Forelimb muscle (tissue), 1 donor: ENCODE results near the gene ETFB. TPM values are rescaled to one million over a fixed set of nuclear protein-coding genes. Genes with fewer than 3 reads are reported as not detected.

ENCODE experiments used
- DNase-seq: peaks from one replicate; pipeline ENCODE4 v3.0.0-alpha.2; 2013; ENCODE audit warnings: low read depth
- polyA plus RNA-seq: library from polyadenylated mRNA; unstranded; fragments of 120-200 nt; gene quantifications from one replicate; pipeline ENCODE4 v1.2.1, GENCODE V29; 2013; ENCODE audit not compliant: insufficient read length

The ETFB gene
- polyA plus RNA-seq, 1 donor: 40.1 TPM

DNA sequence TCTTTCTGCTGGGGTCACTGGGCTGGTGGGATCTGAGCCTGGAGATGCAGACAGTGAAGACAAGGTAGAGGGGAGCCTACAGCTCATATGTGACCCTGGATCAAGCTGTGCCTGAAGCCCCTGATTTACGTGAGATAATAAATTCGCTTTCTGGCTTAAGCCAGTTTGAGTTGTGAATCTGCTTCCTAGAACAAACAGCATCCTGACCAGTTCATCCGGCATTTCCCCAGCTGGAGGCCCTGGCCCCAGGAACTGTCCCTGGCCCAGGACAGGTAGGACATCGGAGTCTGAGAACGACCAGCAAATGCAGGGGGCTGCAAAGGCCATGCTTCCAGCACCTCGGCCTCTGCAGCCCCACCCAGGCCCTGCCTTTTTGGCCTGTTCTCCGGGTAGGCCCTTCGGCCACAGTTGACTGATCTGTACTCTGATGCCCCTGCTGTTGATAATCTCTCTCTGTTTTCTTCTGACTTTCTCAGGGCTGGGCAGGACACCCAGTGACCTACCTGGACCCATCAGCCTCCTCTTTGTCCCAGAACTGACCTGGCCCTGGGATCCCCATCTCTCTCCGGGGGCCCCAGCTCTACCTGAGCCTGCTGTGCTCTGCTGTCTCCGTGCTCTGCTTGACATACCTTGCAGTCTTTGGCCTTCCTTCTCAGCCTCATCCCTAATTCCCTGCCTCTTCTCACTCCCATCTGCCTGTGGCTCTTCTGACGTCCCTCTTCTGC lies 14.8 kb downstream of the ETFB start:
- DNase-seq: no peak

DNA sequence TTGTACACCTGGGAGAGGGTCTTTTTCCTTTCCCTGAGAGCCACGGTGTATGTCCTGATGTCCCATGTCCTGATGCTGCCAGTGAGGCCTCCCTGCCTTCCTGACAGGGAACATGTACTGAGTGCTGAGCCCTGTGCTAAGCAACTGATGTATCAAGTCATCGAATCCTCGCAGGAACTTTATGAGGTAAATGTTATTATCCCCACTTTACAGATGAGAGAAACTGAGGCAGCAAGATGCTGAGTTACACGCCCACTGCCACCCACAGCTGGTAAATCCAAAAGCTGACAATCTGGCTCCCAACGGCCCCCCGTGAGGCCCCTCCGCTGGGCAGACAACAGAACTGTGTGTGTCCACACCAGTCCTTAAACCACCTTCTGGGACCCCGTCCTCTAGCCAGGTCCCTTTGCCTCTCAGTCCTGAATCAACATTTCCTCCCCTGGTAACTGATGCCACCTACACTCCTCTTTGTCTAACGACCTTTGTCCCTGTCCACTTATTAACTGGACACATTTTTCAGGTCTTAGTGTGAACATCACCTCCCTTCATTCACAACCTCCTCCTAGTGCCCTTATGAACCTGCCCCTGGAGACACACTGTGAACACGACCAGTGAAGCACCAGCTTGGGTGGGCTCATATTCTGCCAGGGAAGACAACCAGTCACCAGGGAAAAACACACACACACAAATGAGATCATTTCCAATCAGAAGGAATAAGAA lies 18.8 kb downstream of the ETFB start:
- no peak for DNase-seq

DNA sequence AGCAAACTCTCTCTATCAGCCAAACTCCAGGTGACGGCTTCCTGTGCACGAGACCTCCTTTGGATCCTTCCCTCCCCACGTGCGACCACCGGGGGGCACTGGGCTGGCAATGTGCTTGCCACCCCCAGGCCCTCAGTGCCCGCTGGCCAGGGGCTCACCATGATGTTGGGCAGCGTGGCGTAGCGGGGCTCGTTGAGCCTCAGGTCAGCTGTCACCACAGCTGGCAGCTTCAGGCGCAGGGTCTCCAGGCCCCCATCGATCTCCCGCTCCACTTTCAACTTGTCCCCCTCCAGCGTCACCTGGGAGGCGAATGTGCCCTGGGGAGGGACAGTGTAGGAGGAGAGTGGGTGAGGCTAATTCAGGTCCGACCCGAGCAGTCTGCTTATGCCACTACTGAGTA lies 19.4 kb downstream of the ETFB start:
- no peak for DNase-seq

DNA sequence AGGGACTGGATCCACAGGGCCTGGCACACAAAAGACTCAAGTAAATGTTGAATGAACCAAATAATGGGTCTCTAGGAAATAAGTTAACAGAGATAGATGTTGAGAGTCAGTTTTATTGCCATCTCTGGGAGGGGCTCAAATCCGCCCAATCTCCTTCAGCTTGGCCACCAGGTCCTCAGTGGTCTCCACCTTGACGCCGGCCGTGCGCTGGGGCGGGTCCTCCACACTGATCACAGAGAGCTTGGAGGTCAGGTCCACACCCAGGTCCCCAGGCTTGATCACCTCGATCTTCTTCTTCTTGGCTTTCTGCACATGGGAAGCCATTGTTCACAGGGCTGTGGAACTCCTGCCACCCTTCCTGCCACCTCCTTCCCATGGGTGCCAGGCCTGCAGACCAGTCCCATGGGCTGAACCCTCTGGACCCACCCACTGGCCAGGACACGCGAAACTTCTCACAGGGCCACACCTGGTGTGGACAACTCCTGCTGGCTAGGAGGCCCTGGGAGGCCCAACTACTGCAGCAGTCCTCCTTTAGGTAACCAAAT lies 21.0 kb downstream of the ETFB start:
- no peak for DNase-seq

DNA sequence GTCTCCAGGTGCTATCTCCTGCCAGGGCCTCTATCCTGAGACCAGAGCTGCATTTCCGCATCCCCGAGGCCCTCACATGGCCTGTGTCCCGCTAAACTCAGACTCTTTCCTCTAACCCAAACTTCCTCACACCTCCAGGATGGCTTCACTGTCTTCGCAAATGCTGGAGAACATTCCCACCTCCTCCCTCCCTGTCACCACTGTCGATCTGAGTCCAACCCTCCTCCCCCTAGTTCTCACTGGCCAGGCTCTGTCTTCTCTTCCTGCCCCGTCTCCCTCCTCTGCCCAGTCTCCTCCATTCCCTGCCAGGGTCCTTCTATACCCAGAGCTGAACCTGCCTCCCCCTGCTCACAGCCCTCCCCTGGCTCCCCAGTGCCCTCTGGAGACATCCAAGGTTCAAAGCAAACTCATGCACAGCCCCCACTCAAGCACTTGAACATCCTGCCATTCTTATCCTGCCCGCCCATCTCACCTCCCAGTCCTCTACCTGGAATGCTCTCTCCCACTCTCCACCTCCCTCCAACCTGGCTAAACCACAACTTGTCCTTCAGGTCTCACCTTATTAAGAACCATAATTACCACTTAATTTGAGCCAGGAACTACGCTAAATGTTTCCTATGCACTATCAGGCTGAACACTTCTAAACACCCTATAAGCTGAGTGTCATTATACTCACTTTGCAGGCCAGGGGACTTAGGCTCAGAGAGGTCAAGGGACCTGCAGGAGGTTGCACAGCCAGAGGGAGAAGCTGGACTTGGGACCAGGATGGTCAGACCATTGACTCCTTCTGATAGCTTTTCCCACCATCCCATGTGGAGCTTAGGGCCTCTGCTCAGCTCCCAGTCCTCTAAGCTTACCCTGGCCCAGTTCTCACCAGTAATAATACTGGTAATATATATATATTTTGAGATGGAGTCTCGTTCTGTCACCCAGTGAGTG lies 23.3 kb downstream of the ETFB start:
- DNase-seq: no peak

DNA sequence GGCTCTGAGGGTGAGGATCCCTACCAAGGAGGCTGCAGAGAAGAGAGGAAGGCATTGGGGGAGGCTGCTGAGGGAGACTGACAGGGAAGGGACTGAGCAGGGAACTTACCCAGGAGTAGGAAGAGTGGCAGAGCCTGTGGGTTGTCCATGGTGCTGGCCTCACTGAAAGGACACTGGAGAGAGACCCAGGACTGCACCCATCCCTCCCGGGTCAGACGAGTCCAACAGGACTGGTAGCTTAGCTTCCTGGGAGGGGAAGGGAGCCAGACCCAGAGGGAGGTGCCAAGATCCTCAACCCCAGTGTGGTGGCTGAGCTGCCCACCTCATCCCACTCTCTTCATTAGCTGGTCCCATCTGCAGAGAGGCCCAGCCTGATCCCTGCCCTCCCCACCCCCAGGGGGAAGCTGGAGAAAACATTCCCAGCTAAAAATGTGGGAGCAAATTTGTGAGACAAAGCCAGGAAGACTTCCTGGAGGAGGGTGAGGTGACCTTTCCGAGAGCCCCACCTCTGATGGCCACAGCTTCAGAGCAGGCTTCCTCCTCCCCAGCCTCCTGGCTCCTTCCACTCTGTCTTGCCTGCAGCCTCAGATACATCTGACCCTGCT lies 24.1 kb downstream of the ETFB start, which contains the start of gene VSIG10L:
TSS of gene VSIG10L (minus strand) at position 164 of the 605 bp plus-strand sequence. CDS start at position 149, 15 bp downstream.
- DNase-seq: no peak

DNA sequence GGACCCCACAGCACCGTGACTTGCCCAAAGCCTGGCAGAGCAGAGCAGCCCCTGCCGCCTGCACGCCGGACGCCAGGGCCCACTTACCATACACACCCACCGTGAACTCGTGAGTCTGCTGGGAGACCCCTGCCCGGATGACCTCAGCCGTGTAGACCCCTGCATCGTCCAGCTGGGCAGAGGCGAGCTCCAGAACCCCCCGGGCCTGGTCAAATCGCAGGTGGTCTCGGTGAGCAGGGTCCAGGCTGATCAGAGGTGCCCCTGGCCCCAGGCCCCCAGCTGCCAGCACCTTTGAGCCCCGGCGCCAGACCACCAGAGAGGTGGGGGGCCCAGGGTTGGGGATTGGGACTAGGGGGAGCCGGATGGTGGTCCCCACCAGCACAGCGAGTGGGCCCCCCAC lies 25.1 kb downstream of the ETFB start:
- DNase-seq: no peak

DNA sequence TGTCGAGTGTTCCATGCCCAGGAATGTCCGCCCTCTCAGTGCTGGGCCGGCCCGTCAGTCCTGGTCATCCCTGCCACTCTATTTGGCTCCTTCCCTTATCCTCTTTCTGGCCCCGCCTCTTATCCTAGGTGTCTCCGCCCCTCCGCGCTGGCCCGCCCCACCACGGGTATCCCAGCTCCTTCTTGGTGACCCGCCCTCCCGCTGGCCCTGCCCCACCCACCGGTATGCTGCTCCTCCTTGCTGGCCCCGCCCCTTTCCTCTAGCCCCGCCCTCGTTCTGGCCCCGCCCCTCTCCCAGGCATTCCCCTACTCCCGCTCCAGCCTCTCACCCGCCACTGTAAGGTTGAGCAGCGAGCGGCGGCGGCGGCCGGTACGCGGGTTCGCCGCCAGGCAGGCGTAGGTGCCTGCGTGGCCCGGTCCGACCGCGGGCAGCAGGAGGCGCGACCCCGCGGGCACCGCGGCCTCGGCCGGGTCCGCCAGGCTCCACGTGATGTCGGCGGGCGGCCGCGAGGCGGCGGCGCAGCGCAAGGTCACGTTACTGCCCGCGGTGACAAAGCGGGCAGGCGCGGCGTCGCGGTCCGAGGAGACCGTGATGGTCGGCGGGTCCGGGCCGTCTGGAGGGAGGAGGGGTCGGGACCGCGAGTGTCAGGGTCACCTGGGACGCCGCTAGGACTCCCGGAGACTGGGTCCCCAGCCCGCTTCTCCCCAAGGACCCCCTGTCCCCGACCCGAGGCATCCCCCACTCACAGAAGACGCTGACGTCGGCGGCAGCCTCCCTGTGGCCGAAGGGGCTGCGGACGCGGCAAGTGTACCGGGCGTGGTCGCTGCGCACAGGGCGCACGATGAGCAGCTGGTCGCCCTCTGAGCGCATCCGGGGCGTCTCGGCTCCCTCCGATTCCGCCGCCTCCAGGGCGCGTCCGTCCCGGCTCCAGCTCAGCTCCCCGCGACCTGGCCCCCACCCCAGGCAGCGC lies 26.2 kb downstream of the ETFB start:
- DNase-seq: no peak

DNA sequence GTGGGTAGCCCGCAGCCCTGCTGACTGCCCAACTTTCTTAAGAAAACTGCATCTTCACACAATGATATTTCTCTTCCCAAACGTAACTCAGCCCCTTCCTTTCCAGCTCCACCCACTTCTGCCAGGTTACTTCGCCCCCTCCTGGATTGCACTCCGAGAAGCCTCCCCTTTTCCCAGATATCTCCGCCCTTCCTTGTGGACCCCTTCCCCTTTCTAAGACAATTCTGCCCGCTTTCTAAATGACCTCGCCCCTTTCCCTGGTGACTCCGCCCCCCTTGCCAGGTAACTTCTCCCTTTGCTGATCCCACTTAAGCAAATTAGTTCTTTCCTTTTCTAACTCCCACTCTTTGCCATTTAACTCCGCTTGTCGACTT lies 26.9 kb downstream of the ETFB start:
- no peak for DNase-seq

DNA sequence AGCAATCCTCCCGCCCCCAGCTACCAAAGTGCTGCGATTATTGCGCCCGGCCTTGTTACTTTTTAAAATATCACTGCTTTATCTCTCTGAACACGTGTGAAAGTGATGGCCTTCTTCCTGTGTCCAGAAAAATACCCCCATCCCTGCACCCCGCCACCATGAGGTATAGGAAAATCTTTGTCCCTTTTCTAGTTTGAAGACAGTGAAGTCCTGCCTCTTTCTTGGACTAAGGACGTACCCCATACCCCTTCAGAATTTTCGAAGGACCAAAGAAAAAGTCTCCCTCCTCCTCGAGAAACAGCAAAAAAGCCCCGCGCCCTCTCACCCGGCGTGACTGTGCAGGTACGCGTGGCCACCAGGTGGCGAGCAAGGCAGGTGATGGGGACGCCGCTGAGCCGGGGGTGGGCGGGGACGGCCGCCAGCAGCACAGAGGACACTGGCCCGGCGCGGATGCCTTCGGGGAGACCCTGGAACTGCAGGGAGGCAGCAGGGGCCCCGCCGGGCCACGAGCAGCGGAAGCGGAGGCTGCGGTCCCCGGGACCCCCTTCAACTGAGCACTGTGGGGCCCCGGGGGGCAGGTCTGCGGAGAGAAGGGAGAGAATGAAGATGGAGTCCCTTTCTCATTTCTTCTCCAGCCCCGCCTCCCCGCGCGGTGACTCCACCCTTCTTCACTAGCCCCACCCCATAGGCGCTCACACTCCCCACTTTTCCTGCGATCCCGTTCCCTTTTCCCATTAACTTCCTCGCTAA lies 27.4 kb downstream of the ETFB start:
- no peak for DNase-seq

DNA sequence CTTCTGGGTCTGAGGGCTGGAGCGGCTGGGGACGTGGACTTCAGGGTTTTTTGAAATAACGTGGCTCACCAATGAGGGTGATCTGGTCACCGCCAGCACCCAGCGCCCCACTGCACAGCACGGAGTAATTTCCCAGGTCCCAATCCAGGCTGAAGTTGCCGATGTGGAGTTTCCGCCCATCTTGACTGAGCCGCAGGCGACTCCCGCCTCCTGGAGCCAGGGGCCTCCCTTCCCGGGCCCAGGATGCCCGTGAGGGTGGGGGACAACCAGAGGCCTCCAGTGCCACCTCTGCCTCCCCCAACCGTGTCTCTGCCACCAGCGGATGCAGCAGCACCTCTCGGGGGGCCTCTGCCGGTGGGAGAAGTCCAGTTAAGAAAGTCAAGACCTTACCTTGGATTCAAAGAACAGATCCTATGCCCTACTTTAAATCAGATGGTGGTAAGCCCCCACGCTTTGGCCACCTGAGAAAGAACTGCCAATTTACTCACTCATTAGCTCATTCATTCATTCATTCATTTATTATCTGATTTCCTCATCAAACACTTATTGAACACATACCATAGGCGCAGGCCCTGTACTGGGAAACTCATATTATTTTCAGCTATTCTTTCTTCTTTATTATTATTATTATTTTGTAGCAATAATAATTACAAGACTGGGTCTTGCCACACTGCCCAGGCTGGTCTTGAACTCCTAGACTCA lies 28.2 kb downstream of the ETFB start:
- no peak for DNase-seq

DNA sequence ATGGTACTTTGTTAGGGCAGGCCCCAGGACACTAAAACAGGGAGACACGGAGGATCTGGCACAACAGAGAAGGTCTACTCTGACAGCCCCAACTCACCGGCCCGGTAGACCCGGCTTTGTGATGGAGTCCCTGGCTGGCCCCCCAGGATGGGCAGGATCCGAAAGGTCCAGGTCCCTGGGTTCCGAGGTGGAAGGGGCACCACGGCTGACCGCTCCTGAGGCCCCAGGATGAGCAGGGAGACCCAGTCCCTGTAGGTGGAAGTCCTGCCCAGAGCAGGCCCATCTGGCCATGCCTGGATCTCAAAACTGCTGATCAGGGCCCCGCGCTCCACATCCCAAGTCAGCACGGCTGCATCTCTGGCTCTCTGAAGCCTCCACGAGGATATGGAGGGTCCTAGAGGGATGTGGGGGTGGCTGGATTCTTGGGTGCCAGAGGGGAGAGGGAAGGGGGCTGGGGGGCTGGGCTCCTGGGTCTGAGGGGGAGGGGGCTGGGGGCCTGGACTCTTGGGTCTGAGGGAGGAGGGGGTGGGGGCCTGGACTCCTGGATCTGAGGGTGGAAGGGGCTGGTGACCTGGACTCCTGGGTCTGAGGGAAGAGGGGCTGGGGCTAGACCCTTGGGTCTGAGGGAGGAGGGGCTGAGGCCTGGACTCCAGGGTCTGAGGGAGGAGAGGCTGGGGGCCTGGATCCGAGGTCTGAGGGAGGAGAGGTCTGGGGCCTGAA lies 28.9 kb downstream of the ETFB start:
- no peak for DNase-seq

DNA sequence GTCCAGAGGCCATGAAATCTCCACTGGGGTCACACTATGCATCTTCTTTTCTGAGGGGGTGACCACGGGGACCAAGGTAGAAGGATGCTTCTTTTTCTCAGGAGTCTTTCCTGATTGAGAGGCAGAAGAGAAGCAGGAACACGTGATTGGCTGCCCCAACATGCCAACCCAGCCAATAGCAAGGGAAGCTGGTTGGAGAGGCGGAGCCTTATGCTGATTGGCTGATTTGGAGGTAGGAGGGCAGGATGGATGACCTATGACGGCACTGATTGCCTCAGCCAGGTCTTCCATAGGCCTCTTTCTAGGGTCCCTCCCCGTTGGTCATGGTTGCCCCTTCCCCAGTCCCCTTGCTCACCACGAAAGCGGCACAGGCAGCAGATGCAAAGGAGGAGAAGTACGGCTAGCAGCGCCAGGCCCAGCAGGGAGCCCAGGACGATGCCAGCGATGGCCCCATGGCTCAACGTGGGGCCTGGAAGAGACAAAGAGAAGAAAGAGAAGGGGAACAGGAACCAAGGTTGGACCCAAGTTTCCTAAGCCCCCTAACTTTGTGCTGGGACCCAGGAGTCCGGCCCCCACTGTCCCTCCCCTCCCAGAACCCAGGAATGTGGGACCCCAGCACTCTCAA lies 32.2 kb downstream of the ETFB start:
- DNase-seq: no peak

DNA sequence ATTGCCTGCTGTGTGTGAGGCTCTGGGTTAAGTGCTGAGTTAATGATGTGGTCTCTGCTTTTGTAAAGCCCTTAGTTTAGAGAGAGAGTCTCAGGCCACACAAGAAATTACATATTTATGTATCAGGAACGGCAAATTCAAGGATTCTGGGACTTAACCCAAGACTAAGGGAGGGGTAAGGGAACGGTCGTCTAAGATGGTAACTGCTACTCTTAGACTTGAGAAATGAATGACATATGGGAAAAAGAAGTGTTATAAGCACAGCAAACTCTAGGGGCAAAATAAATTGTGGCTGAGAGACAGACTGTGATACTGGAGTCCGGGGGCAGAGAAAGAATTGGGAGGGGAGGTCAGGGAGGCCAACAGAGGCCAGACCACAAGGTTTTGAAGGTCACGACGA lies 34.5 kb downstream of the ETFB start:
- no peak for DNase-seq

DNA sequence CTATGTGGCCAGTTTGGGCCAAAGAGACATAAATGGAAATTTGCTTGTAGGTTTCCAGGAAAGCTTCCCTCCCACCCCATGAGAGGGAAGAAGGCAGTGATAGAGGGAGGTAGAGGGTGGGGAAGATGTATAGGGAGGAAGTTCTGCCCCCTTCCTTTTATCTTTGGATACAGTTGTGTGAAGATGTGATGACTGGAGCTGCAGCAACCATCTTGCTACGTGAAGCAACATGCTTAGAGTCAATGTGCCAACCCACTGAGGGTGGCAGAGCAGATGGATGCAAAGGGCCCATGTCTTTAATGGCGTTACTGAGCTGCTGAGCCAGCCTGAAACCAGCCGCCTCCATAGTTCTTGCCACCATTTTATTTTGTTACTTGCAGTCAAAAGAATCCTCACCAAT lies 35.0 kb downstream of the ETFB start:
- DNase-seq: no peak

DNA sequence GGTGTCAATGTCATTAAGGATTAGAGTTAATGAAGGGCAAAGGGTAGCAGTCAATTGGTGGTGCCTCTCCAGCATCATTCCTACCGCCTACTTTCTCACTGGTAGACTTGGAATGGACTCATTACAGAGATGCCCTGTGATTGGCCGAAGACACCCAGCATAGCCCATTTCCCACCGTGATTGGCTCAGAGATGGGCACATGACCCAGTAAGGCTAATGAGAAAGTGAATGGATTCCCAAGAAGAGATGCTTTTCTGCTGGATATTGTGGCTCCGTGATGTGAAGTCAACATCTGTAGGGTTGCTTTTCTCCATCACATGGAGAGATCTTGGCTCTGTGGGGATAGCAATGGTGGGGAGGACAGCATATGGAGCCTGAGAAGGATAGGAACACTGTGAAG lies 35.8 kb downstream of the ETFB start:
- DNase-seq: no peak

DNA sequence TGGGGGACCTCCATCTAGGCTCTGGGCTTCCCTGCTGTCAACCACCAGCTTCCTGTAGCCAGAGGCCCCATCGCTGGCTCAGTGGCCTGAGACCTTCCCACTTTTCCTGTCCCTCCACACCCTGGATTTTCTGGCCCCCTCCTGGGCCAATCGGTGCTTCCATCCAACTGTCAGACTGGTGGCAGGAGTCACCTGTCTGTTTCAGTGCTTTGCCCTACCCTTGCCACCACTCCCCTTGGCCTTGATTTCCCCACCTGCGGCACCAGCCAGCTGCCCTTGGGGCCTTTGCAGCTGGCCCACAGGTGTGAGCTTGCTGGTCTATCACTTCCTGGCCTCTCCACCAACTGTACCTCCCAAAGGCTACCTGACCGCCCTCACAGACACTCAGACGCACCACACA lies 36.8 kb downstream of the ETFB start:
- DNase-seq: no peak
